GM06990 (cell line): Measurements from ENCODE around the gene SLC19A3.
"Not testable (repeated sequence)": the region's sequence is repeated elsewhere in the genome, so short reads cannot be mapped to it uniquely, and the experiment has no call there.

Experiments
- DNase-seq: peaks from one replicate; pipeline ENCODE4 v3.0.0-alpha.2; 2011; ENCODE audit not compliant: insufficient read length; ENCODE audit errors: extremely low read depth
- H3K27me3 ChIP-seq: replicated peaks from 2 replicates; pipeline ENCODE4 v1.6.0; 2011; ENCODE audit warnings: low read length; ENCODE audit not compliant: control insufficient read depth, insufficient read depth
- H3K36me3 ChIP-seq: 2 replicates; pipeline ENCODE4 v1.5.1; 2011; ENCODE audit warnings: low read length; ENCODE audit not compliant: control insufficient read depth, insufficient read depth
- H3K4me3 ChIP-seq: replicated peaks from 2 replicates; pipeline ENCODE4 v1.5.1; 2011; ENCODE audit warnings: low read depth, mild to moderate bottlenecking, control low read depth, low read length
- TF ChIP-seq, protein P1 (sequence below): IDR thresholded peaks from 2 replicates; pipeline ENCODE4 v1.5.1; 2011; ENCODE audit warnings: low read length, control low read depth, mild to moderate bottlenecking, inconsistent platforms; ENCODE audit not compliant: insufficient read depth, poor library complexity, severe bottlenecking

SLC19A3 gene

DNA sequence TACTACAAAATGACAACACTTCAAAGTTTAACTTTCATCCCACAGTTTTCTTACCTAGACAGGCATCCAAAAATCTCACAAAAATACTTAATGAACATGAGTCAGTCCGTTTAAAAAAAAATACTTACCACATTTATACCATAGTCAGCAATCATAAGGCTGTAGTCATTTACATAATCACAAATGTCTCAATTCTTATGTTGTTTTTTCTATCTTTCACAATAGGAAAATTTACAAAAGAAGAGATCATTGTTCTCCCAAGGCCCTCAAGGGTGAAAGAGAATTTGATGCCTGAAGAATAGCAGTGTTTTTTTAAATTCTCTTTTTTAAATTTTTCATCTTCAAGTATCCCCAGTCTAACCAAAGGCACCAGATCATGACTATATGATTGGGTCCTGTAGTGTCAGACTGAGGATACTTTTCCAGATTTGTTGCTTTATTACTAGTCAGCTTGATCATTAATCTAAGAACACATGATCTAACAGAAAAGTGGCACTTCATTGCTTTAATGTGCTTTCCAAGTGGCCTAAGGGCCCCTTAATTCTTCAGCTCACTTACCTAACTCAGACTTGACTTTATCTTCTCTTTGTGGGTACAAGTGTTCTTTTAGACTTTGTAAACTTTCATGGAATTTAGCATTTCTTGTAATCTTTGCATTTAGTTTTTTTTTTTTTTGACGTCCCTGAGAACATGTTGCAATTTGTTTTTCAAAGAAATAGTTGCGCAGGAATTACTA lies 46.5 kb downstream of the SLC19A3 start:
- Histone ChIP-seq H3K27me3 (no peaks in the 10 kb centered on the region), H3K36me3 (no peaks in the 10 kb centered on the region), H3K4me3 (no peak overlapping the region)
- no peak for DNase-seq
- TF ChIP-seq, protein P1, sequence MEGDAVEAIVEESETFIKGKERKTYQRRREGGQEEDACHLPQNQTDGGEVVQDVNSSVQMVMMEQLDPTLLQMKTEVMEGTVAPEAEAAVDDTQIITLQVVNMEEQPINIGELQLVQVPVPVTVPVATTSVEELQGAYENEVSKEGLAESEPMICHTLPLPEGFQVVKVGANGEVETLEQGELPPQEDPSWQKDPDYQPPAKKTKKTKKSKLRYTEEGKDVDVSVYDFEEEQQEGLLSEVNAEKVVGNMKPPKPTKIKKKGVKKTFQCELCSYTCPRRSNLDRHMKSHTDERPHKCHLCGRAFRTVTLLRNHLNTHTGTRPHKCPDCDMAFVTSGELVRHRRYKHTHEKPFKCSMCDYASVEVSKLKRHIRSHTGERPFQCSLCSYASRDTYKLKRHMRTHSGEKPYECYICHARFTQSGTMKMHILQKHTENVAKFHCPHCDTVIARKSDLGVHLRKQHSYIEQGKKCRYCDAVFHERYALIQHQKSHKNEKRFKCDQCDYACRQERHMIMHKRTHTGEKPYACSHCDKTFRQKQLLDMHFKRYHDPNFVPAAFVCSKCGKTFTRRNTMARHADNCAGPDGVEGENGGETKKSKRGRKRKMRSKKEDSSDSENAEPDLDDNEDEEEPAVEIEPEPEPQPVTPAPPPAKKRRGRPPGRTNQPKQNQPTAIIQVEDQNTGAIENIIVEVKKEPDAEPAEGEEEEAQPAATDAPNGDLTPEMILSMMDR = no peak

- not testable (repeated sequence) for H3K4me3 ChIP-seq, H3K27me3 ChIP-seq, DNase-seq, H3K36me3 ChIP-seq
Observed at GRCh38 chr2:227666631-227667170, 51.1 kb downstream of the SLC19A3 start, which contains the start of gene SCYGR5. SCYGR5 (plus strand) TSS chr2:227666804; CDS start chr2:227666804, 0 bp downstream.

- no peak for DNase-seq
- TF ChIP-seq, protein P1 = no peak
- no peaks in the 10 kb centered on the region for H3K36me3 ChIP-seq
Observed at GRCh38 chr2:227665189-227665940, 52.5 kb downstream of the SLC19A3 start.

GRCh38 chr2:227661827-227662226 lies 56.0 kb downstream of the SLC19A3 start:
- no peak for DNase-seq
- Histone ChIP-seq H3K4me3 (no peak overlapping the region), H3K36me3 (no peaks in the 10 kb centered on the region), H3K27me3 (no peaks in the 10 kb centered on the region)
- TF ChIP-seq, protein P1 = no peak

More at GRCh38 chr2:227665189-227665940, 52.5 kb downstream of the SLC19A3 start:
- H3K27me3 ChIP-seq = no peaks in the 10 kb centered on the region
- no peak overlapping the region for H3K4me3 ChIP-seq

DNA sequence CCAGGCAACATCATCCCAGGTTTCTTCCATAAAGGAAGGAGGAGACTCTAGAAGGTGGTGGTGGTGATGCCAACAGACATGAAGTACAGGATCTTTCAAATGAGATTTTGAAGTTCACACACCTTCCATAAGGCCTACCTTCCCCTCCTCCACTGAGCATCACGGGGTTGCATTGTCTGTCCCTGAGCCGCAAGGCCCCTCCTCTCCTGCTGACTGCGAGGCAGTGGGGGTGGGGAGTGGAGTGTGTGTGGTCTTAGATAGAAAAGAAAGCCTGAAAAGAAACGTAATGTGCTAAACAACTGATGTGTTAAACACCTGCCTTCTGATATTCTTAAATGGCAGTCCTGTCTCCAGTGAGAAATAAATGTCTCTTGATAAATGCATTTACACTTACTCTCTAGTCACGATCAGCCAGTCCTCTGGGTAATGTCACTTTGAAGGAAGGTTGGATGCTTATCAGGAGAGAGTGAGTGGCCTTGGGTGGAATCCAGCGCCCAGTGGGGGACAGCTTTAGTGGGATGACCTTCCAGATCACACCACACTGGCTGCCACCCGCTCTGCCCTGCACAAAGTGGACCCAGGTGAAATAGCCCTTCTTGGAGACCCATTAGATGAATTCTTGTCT lies 56.7 kb downstream of the SLC19A3 start:
- no peak for DNase-seq
- no peaks in the 10 kb centered on the region for H3K27me3 ChIP-seq
- no peak overlapping the region for H3K4me3 ChIP-seq
- H3K36me3 ChIP-seq = no peaks in the 10 kb centered on the region
- TF ChIP-seq, protein P1 = no peak
